GM12891 (cell line): ENCODE measurements around the gene NOL9.

Experiments
- POLR2A ChIP-seq: IDR thresholded peaks from 2 replicates; pipeline ENCODE4 v1.6.1; 2011; ENCODE audit warnings: low read depth, low read length, control low read depth
- SPI1 ChIP-seq: IDR thresholded peaks from 2 replicates; pipeline ENCODE4 v1.6.1; 2011; ENCODE audit warnings: low read depth, low read length, control low read depth

DNA sequence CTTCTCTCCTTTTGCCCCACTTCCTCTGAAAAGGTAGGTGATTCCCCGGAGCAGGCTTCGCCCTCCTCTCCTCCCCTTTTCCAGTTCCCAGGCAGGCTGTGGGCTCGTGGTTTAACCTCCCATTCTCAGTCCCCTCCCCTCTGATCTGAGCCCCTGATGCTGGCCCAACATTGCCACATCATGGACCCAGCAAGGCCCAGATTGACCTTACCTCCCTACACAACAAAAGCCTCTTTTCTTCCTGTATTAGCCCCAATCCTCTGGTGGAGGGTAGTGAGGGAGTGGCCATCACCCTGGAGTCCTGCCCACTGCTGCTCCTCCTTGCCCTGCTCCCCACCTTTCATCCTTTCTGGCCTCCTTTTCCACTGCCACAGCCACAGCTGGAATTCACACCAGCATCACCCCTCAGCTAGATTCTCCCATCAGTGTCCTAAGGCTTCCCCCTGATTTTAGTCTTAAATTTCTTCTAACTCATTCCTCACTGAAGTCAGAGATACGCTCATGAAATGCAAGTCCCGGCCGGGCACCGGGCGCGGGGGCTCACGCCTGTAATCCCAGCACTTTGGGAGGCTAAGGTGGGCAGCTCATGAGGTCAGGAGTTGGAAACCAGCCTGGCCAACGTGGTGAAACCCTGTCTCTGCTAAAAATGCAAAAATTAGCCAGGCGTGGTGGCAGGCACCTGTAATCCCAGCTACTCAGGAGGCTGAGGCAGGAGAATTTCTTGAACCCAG, 18.5 kb upstream of the NOL9 start:
- TF ChIP-seq POLR2A (no peak), SPI1 (no peak)
